ENCODE data around the gene TRIM52. TPM values are rescaled to one million over a fixed set of nuclear protein-coding genes. Genes with fewer than 3 reads are reported as not detected.

TRIM52 gene
- total and polyA plus RNA-seq, 2 of the 13 experiments (the other 11 are each of a cell fraction or from before 2014, with no cell fraction given): 7.2 to 11.6 TPM

- H3K36me3 ChIP-seq (replicated peaks in 1 of 2; ENCODE audit: control insufficient read depth in 1 of 2, insufficient read depth in 2 of 2, low read length in 2 of 2): peaks cover 3 to 6% of the 10 kb centered on the region in 2 experiments; a peak in 3 of 5 replicates
- CTCF ChIA-PET (ENCODE audit: low intra/inter-chr PET ratio, low total read pairs): no interaction called here
These were observed 4.2 kb upstream of the TRIM52 start for GRCh38 chr5:181265092-181265671.

More at GRCh38 chr5:181265092-181265671, 4.2 kb upstream of the TRIM52 start:
- no peak for ATAC-seq
- no peaks in the 10 kb centered on the region for H3K9me3 ChIP-seq (ENCODE audit: low read length)
- in situ Hi-C loops (cut with HindIII; ENCODE audit: extremely low pct_ligation_motif_present, low pct_unique_long_range_greater_than_20kb) (no loop called here), intact Hi-C loops (cut with micrococcal nuclease; ENCODE audit: unreplicated experiment) (no loop called here)
- POLR2A ChIA-PET: interaction anchor here (0.7 kb wide), 1 partner anchor 22 kb away, joined by 3 read pairs; no protein-coding TSS in a partner anchor
- H3K4me2 ChIP-seq (ENCODE audit: low read depth, low read length): no peak overlapping the region
- DNase-seq (ENCODE audit: low spot score): no peak
- H3K79me2 ChIP-seq (ENCODE audit: insufficient read depth, low read length): peaks cover 9% of the 10 kb centered on the region
- no peaks in the 10 kb centered on the region; a peak in 1 of 5 replicates for H3K27me3 ChIP-seq (ENCODE audit: control insufficient read depth in 1 of 2, insufficient read depth in 2 of 2, low read length in 2 of 2)
- no peak for FAIRE-seq
- no peak overlapping the region for H2AFZ ChIP-seq (ENCODE audit: low read length)
- no peak overlapping the region for H3K9ac ChIP-seq (ENCODE audit: insufficient read depth, low read depth, low read length)
- no peak overlapping the region for H3K4me3 ChIP-seq (replicated peaks in 1 of 3; ENCODE audit: insufficient read depth in 1 of 3, low read depth in 2 of 3, low read length in 3 of 3)
- no TSS peak for BruUV-seq (replicated peaks)
- WGBS (ENCODE audit: low lambda C conversion rate): 72% methylated on average over 14 of the region's 18 CpGs
- no peak overlapping the region for H3K27ac ChIP-seq (ENCODE audit: extremely low read length, insufficient read depth, low read length)
- no peaks in the 10 kb centered on the region for H4K20me1 ChIP-seq (ENCODE audit: insufficient read depth, low read length)
- TF ChIP-seq, protein P1, sequence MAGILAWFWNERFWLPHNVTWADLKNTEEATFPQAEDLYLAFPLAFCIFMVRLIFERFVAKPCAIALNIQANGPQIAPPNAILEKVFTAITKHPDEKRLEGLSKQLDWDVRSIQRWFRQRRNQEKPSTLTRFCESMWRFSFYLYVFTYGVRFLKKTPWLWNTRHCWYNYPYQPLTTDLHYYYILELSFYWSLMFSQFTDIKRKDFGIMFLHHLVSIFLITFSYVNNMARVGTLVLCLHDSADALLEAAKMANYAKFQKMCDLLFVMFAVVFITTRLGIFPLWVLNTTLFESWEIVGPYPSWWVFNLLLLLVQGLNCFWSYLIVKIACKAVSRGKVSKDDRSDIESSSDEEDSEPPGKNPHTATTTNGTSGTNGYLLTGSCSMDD (CRISPR knock-in tag; IDR thresholded peaks at IDR 0.05): no peak
- TF ChIP-seq AGO2 (optimal IDR thresholded peaks at IDR 0.05; ENCODE audit: low read depth, low read length) (peak; percentile 48), DNMT1 (CRISPR knock-in tag; IDR thresholded peaks at IDR 0.05) (no peak), ZC3H13 (CRISPR knock-in tag; IDR thresholded peaks at IDR 0.05) (0 out of 2 replicates have a peak, but pooled peaks have one; percentile 40), ZNF382 (CRISPR knock-in tag; IDR thresholded peaks at IDR 0.05; ENCODE audit: borderline replicate concordance) (no peak)
- TF ChIP-seq, protein P2, sequence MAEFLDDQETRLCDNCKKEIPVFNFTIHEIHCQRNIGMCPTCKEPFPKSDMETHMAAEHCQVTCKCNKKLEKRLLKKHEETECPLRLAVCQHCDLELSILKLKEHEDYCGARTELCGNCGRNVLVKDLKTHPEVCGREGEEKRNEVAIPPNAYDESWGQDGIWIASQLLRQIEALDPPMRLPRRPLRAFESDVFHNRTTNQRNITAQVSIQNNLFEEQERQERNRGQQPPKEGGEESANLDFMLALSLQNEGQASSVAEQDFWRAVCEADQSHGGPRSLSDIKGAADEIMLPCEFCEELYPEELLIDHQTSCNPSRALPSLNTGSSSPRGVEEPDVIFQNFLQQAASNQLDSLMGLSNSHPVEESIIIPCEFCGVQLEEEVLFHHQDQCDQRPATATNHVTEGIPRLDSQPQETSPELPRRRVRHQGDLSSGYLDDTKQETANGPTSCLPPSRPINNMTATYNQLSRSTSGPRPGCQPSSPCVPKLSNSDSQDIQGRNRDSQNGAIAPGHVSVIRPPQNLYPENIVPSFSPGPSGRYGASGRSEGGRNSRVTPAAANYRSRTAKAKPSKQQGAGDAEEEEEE (CRISPR knock-in tag; IDR thresholded peaks at IDR 0.05; ENCODE audit: borderline replicate concordance): no peak
- peaks cover 23% of the 10 kb centered on the region for H3K4me1 ChIP-seq (ENCODE audit: insufficient read depth, low read length)

Measured in HepG2 (cell line).